Activated T-cell treated with anti-CD3 and anti-CD28 coated beads, Interleukin-2, amount 50 U/mL, for 4 hours (primary cell): ENCODE data around the gene PLA2G4E. TPM values are rescaled to one million over a fixed set of nuclear protein-coding genes. Genes with fewer than 3 reads are reported as not detected.

Experiments used
- ATAC-seq, 2 donors: fragments of 200-7000 bp; cut with Tn5 transposase; one replicate each; pipeline ENCODE4 v1.10.0; 2021
- DNase-seq: peaks from one replicate; pipeline ENCODE4 v3.0.0-alpha.2; 2020
- H3K27me3 Mint-ChIP-seq: one replicate; pipeline ENCODE4 v1.8.0; 2021; ENCODE audit warnings: low read depth, mixed read lengths
- H3K36me3 Mint-ChIP-seq: one replicate; pipeline ENCODE4 v1.8.0; 2022; ENCODE audit warnings: mixed read lengths; ENCODE audit not compliant: insufficient read depth
- H3K4me1 Mint-ChIP-seq: one replicate; pipeline ENCODE4 v1.8.0; 2021; ENCODE audit warnings: low read depth, mixed read lengths
- H3K4me3 Mint-ChIP-seq: one replicate; pipeline ENCODE4 v1.8.0; 2021; ENCODE audit warnings: mild to moderate bottlenecking, moderate library complexity, mixed read lengths
- H3K9me3 Mint-ChIP-seq: one replicate; pipeline ENCODE4 v1.8.0; 2021; ENCODE audit warnings: mixed read lengths
- total RNA-seq, 3 donors: library from RNA; stranded (reverse); gene quantifications; one replicate each; pipeline ENCODE4 v1.2.1, GENCODE V29; 2021

PLA2G4E gene
- total RNA-seq, 3 donors from 2014 or later: not detected

DNA sequence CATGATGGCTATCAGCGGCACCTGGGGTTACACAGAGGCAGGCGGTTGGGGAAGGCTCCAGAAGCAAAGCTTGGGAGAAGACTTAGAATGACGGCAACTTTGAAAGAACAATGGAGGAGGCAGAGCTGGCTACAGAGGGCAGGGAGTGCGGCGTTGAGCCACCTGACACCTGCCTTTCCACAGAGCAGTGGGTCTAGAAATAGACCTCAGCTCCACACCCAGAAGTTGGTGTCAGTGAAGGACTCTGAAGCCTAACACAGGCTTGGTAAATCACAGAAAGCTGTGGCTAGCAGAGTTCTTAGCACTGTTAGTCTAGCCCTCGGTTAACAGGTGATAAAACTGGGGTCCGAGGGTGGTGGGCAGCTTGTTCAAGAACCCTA lies 25.4 kb downstream of the PLA2G4E start:
- no peaks in the 10 kb centered on the region for H3K9me3 Mint-ChIP-seq
- H3K36me3 Mint-ChIP-seq: no peaks in the 10 kb centered on the region
- no peak for ATAC-seq
- peaks cover 2% of the 10 kb centered on the region for H3K27me3 Mint-ChIP-seq
- DNase-seq: no peak
- H3K4me3 Mint-ChIP-seq: no peak overlapping the region
- H3K4me1 Mint-ChIP-seq: peaks cover 2% of the 10 kb centered on the region

DNA sequence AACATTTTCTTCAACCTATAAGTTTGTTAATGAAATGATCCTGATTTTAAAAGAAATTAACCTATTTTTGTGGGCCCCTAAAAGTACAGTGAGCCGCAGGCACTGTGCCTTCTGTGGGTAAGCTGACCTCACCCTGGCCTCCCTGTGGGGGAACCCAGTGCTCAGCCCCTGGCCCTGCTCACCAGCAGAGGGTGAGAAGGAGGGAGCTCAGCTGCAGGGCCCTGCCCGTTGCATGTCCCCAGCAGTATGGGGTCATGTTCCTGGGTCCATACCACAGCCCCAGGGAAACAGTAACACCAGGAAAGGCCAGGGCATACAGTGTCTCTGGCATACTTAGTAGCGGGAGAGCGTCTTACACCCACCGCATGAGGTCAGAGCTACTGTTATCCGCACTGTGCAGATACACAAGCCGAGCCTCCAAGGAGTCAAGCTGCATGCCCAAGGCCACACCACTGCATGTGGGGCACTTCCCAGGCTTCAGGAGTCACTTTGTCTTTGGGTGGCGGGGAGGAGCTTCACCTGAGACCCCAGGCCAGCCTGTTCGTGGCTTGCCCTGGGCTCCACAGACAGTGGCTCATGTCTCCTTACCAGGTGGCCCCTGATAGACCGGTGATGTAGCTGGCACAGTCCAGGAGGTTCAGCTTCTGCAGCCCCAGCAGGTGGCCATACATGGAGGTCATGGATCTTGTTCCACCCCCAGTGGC lies 25.9 kb downstream of the PLA2G4E start:
- Mint-ChIP-seq H3K4me3 (no peak overlapping the region), H3K27me3 (peaks cover 2% of the 10 kb centered on the region), H3K9me3 (no peaks in the 10 kb centered on the region), H3K36me3 (no peaks in the 10 kb centered on the region), H3K4me1 (peaks cover 2% of the 10 kb centered on the region)
- ATAC-seq: no peak
- DNase-seq: no peak

DNA sequence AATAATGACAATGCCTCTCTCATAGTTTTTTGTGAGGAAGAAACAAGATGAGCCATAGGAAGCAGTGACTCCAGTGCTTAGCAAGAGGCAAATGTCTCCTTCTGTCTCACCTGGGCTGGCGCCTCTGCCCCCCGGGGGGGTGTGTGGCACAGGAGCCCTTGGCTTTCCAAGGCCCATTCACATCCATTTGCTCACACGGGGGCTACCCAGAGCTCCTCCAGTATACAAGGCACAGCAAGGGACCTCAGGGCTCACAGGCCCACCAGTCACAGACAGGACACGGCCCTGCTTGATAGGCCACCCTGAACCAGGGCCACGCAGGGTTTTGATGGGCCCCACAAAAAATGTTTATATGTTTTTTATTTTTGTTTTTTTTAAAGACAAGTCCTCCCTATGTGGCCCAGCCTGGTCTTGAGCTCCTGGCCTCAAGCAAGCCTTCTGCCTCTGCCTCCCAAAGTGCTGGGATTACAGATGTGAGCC lies 26.6 kb downstream of the PLA2G4E start:
- ATAC-seq (no peak), DNase-seq (no peak)
- Mint-ChIP-seq H3K4me3 (no peak overlapping the region), H3K4me1 (no peaks in the 10 kb centered on the region), H3K9me3 (no peaks in the 10 kb centered on the region), H3K27me3 (peaks cover 2% of the 10 kb centered on the region), H3K36me3 (no peaks in the 10 kb centered on the region)

DNA sequence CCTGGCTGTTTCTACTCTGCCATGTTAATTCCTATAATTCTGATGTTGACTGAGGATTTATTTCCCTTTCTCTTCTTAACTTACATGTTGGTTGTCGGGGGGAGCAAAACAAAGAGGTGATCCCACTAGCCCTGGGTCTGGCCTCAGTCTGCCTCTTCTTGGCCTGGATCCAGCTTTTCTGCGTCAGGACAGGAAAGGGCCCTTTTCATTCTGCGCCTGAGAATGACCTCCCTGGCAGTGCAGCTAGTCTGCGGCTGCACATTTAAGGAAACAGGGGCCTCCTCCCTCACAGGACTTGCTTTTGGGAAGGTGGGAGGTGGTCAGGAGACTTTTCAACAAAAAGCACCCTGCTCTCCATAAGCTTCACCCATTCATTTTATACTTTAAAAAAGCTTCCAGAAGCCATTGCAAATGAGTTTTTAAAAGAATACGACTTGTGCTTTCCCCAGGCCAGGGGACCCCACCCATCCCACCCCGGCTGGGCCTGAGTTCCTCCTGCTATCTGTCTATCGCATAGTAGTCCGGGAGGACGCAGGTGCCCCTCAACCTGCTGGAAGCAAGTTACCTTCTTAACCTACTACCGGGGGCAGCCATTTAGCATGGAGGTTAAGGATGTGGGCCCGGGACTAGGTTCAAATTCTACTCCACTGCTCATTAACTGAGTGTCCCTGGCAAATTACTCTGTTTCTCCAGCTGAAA lies 27.2 kb downstream of the PLA2G4E start:
- ATAC-seq (no peak), DNase-seq (no peak)
- Mint-ChIP-seq H3K36me3 (no peaks in the 10 kb centered on the region), H3K4me1 (no peaks in the 10 kb centered on the region), H3K27me3 (peaks cover 2% of the 10 kb centered on the region), H3K9me3 (no peaks in the 10 kb centered on the region), H3K4me3 (no peak overlapping the region)

DNA sequence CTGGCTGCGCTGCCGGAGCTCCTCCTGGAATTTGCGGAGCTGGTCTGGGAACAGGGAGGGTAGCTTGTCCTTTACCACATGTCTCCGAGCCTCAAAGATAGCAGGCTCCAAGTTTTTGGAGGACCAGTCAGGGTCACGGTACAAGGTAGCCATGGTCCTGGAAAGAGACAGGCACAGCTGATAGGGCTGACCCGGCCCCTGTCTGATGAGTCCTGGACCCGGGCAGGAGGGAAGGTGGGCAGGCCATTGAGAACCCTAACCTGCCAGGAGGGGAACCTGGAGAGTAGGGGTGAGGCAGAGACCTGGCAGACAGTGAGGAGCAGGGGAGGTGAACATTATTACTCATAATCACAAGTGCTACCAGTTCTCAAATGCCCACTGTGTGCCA lies 28.0 kb downstream of the PLA2G4E start:
- Mint-ChIP-seq H3K36me3 (no peaks in the 10 kb centered on the region), H3K9me3 (no peaks in the 10 kb centered on the region), H3K27me3 (peaks cover 2% of the 10 kb centered on the region), H3K4me3 (no peak overlapping the region), H3K4me1 (no peaks in the 10 kb centered on the region)
- DNase-seq: no peak
- ATAC-seq: no peak

DNA sequence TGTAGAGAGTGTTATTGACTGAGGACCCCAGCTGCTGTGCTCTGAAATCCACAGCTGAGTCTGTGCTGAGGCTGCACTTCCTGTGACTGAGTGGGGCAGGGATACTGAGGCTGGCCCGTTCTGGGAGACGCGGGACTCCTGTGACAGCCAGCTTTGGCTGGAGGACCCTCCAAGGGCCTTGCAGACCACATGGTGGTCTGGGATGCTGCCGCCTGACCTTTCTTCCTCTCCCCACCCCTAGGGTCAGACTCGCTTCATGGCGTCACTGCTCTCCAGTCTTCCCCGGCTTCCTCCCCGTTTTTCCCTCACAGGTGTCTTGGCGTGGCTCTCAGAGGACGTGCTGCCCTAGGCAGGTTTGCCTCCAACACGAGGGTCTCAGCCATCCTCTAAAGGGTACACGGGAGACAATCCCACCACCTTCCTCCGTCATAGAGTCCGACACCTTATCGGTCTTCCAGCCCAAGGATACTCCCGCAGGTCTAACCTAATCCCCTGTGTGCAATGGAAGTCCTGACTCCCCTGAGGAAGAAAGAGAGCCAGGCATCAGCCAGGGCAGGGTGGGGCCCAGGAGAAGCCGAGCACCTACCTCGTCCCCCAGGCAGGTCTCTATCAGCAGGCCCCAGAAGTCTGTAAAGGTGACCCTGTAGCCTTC lies 28.6 kb downstream of the PLA2G4E start:
- no peak for ATAC-seq
- no peaks in the 10 kb centered on the region for H3K4me1 Mint-ChIP-seq
- DNase-seq: no peak
- peaks cover 2% of the 10 kb centered on the region for H3K27me3 Mint-ChIP-seq
- no peak overlapping the region for H3K4me3 Mint-ChIP-seq
- no peaks in the 10 kb centered on the region for H3K36me3 Mint-ChIP-seq
- no peaks in the 10 kb centered on the region for H3K9me3 Mint-ChIP-seq

DNA sequence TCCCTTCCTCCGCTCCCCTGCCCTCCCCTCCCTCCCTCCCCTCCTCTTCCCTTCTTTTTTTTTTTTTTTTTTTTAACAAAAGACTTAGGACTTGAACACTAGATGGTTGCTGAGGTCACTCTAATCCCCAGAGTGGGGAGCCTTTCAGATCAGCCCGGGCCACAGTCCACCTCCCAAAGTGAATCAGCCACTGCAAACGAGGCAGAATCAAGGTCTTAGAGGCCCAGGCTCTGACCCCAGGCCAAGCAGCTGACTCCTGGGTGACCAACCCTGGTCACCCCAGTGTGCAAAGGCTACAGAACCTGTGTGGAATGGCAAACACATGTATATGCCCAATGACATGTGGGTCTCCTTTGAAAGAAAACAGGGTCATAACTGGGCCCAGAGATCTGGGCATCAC lies 30.2 kb downstream of the PLA2G4E start:
- no peaks in the 10 kb centered on the region for H3K36me3 Mint-ChIP-seq
- no peaks in the 10 kb centered on the region for H3K9me3 Mint-ChIP-seq
- no peak for ATAC-seq
- H3K4me1 Mint-ChIP-seq: no peaks in the 10 kb centered on the region
- no peak for DNase-seq
- no peak overlapping the region for H3K4me3 Mint-ChIP-seq
- peaks cover 2% of the 10 kb centered on the region for H3K27me3 Mint-ChIP-seq

DNA sequence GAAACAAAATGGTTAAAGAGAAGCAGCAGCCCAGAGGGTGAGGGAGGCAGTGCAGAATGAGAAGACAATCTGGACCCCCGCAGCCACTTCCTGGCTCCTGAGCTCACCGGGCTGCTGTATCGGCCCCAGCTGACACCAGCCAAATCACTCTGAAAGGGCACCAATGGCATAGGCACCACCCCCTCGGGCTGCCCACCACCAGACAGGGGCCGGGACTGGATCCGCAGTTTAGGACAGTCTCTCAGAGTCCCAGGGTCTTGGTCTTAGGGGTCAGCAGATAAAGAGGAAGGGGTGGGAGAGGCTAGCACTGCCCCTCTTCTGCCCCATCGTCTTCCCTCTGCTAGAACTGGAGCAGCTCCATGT lies 30.6 kb downstream of the PLA2G4E start:
- peaks cover 2% of the 10 kb centered on the region for H3K27me3 Mint-ChIP-seq
- no peak for ATAC-seq
- H3K9me3 Mint-ChIP-seq: no peaks in the 10 kb centered on the region
- no peaks in the 10 kb centered on the region for H3K36me3 Mint-ChIP-seq
- no peak for DNase-seq
- H3K4me3 Mint-ChIP-seq: no peak overlapping the region
- H3K4me1 Mint-ChIP-seq: no peaks in the 10 kb centered on the region

- no peaks in the 10 kb centered on the region for H3K9me3 Mint-ChIP-seq
- H3K36me3 Mint-ChIP-seq: no peaks in the 10 kb centered on the region
- no peak overlapping the region for H3K4me3 Mint-ChIP-seq
- DNase-seq: peak; percentile 82
- ATAC-seq: peak; percentile 89 to 97
- H3K4me1 Mint-ChIP-seq: no peaks in the 10 kb centered on the region
- peaks cover 2% of the 10 kb centered on the region for H3K27me3 Mint-ChIP-seq
Measured at GRCh38 chr15:41989573-41990242, 31.1 kb downstream of the PLA2G4E start.

DNA sequence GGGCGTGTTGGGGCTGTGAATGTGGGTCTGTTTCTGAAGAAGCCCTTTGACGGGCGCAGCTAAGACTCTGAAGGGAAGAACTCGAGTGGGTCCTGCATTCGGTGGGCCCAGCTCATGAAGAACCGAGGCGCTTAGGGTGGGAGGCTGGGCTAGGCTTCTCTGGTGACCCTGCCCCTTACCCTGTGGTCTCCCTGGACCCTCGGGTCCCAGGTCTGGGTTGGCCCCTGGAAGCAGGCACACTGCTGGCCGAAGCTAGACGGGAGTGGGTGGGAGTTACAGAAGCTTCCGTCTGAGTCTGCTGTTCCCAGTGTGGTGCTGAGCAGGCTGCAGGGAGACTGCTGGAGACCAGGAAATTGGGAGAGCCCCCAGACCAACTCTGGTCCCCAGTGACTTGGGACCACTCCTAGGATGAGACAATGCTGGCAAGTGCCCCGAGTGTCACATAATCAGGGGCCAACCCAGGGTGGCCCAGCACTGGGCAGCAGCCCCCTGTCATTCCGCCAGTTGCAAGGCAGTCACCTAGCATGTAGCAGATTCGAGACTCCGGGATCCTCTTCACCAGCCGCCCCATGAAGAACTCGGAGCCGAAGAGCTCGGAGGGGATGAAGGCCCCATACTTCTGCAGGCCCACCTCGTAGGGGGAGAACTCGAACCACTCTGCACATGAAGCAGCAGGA lies 31.8 kb downstream of the PLA2G4E start:
- DNase-seq: no peak
- H3K36me3 Mint-ChIP-seq: no peaks in the 10 kb centered on the region

DNA sequence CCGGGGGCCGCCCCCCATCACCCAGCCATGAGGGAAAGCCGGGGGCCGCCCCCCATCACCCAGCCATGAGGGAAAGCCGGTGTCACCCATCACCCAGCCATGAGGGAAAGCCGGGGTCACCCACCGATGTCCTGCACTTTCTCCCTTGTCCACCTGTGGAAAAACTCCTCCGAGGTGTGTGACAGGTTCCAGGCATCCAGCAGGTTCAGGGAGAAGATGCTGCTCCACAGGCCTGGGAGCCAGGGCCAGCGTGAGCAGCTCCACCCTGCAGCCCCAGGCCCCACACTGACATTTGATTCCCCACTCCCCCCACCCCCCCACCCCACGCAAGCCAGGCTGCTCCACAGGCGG lies 32.9 kb downstream of the PLA2G4E start:
- Mint-ChIP-seq H3K36me3 (no peaks in the 10 kb centered on the region), H3K27me3 (peaks cover 5% of the 10 kb centered on the region), H3K4me3 (no peak overlapping the region), H3K9me3 (no peaks in the 10 kb centered on the region), H3K4me1 (no peaks in the 10 kb centered on the region)
- ATAC-seq: no peak
- DNase-seq: no peak

More for the DNA sequence above, 31.8 kb downstream of the PLA2G4E start:
- no peaks in the 10 kb centered on the region for H3K9me3 Mint-ChIP-seq
- ATAC-seq: no peak
- peaks cover 5% of the 10 kb centered on the region for H3K27me3 Mint-ChIP-seq
- H3K4me3 Mint-ChIP-seq: no peak overlapping the region
- no peaks in the 10 kb centered on the region for H3K4me1 Mint-ChIP-seq

DNA sequence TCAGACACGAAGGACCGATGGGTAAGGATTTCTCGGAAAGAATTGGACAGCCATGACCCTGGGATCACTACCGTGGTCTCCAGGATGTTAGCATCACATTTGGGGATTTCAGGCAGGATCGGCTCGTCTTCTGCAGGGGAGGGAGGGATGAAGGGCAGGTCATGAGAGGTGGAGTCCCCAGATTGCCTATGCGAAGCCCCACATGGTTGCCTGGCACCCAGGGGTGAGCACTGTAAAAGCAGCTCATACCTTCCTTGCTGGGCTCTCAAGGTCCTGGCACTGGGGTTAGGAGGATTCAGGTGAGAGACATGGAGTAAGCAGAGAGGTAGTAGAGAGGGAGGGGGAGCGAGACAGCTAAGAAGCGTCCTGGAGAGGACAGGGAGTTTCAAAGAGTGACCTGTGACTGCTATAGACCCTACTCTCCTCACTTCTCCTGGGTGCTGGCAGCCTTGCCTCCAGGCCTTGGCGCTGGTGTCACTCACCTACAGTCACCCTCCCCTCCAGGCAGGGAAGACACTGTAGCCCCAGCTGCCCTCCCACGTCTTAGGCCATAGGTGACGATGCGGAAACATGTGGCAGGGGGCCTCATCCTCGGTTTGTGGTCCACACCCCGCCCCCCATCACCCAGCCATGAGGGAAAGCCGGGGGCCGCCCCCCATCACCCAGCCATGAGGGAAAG lies 33.5 kb downstream of the PLA2G4E start:
- ATAC-seq (no peak), DNase-seq (no peak)
- Mint-ChIP-seq H3K27me3 (peaks cover 5% of the 10 kb centered on the region), H3K9me3 (no peaks in the 10 kb centered on the region), H3K4me3 (no peak overlapping the region), H3K4me1 (no peaks in the 10 kb centered on the region), H3K36me3 (no peaks in the 10 kb centered on the region)

DNA sequence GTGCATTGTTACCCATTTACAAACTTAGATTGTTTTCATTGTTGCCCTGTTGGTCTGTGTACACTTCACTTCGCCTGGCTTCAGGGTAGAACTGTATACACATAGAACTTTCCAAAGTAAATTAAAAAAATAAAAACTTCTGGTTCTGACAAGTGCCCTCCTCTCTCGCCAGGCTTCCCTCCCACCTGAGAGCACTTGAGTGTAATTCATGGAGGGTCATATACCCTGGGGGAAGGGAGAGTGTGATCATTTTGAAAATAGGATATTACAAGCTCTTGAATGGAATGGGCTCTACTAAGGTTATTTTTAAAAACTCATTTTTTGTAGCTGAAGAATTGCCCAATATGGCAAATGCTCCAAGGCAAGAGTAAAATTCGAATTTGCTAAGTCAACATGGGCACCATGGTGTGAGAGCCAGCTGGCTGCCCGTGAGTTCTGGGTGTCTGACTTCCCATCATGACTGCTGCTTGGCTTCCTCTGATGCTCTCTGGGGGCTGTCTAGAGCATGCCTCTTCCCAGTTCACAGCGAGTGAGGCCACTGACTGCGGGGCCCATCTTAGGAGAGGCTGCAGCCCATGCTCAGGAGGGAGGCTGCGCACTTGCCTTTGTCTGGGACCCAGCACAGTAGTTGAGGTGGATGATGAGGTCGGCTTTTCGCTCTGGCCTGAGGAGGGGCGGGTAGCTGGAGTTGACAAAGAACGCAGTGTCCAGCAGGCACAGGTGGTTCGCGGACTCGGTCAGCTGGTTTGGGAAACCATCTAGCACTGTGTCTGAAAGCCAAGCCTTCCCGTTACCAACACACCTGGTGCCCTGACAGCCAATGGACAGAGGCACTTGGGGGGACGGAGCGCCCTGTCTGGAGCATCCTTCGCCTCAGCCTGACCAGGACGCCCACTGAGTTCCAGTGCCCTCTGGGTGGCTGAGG lies 35.3 kb downstream of the PLA2G4E start:
- Mint-ChIP-seq H3K36me3 (no peaks in the 10 kb centered on the region), H3K9me3 (no peaks in the 10 kb centered on the region), H3K27me3 (peaks cover 3% of the 10 kb centered on the region), H3K4me3 (no peak overlapping the region), H3K4me1 (no peaks in the 10 kb centered on the region)
- no peak for ATAC-seq
- no peak for DNase-seq
